LNCAP (cell line): ENCODE data around the gene ENPP1.

Experiments
- CTCF ChIP-seq: fragments of 450-650 bp; IDR thresholded peaks from 2 replicates; pipeline ENCODE4 v1.5.1; 2017; ENCODE audit warnings: mild to moderate bottlenecking

ENPP1 gene

GRCh38 chr6:131775886-131776285, 31.9 kb upstream of the ENPP1 start:
- no peak for TF ChIP-seq CTCF

GRCh38 chr6:131776985-131777384, 30.8 kb upstream of the ENPP1 start:
- TF ChIP-seq CTCF: no peak

GRCh38 chr6:131778169-131778568, 29.7 kb upstream of the ENPP1 start:
- no peak for TF ChIP-seq CTCF

DNA sequence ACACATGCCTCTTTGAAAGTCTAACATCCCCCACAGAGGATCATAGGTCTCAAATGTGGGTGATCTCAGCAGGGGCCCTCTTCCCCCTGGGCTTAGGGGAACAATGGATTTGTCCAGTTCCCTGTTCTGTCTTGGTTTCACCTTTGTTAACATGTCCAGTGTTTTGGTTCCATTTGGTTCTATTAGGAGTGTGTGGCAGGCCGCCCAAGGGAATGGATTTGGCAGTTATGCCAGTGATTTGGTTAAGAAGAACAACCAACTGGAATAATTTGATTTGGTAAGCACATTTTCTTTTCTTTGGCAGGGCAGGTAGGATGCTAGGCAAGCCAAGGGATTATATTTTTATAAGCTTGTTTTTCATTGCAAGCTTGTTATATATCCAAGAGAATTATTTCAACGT, 28.5 kb upstream of the ENPP1 start:
- TF ChIP-seq CTCF: no peak

DNA sequence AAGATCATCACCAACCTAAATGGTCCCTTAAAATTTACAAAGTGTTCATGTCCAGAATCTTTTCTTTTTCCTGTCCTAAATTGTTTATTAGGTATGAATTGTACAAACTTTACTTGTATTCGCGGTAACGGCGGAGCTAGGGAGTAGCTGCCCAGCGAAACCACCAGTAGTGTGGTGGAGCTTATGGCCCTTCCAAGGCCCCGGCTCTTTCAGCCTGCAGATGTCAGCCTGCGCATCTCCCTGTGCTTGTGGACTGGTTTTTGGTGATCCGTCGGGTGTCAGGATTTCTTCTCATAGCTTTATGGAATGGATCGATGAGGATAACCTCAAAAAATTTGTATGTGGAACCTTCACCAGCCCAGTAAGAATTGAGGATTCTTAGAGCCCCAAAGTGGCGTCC, 27.2 kb upstream of the ENPP1 start:
- TF ChIP-seq CTCF: no peak

DNA sequence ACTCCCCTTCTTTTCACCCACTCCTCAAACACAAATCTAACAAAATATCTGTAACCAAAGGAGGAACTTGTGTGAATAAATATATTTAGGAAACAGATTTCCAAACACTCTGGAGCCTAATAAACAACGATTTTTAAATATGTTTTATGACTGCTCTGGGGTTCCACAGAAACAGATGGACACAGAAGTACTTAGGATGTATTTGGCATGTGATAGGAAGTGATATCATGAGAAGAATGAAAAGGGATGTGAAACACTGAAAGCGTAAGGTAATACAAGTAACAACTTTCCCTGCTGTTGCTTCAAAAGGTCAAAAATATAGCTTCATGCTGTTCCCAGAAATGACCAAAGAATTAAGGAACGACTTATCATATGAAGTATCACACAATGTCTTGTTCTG, 26.1 kb upstream of the ENPP1 start:
- TF ChIP-seq CTCF: no peak

- TF ChIP-seq CTCF: no peak
Measured at GRCh38 chr6:131782764-131783163, 25.1 kb upstream of the ENPP1 start.

- no peak for TF ChIP-seq CTCF
Measured at GRCh38 chr6:131784561-131784960, 23.3 kb upstream of the ENPP1 start.
